ENCODE data around the gene ALOX5.
A peak's percentile ranks its signal among the peaks of the same experiment; 100 is the strongest.

The ALOX5 gene

DNA sequence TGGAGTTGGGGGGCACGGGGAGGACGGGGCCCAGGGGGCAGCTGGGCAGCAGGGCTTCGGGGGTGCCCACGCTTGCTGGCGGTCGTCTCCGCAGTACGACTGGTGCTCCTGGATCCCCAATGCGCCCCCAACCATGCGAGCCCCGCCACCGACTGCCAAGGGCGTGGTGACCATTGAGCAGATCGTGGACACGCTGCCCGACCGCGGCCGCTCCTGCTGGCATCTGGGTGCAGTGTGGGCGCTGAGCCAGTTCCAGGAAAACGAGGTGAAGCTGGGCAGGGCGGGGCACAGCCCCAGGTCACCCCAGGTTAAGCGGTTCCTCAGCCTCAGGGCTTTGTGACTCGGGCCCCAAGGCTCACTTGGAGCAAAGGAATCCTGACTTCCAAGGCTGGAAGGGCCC, 70.0 kb downstream of the ALOX5 start:
- no peak for DNase-seq

DNA sequence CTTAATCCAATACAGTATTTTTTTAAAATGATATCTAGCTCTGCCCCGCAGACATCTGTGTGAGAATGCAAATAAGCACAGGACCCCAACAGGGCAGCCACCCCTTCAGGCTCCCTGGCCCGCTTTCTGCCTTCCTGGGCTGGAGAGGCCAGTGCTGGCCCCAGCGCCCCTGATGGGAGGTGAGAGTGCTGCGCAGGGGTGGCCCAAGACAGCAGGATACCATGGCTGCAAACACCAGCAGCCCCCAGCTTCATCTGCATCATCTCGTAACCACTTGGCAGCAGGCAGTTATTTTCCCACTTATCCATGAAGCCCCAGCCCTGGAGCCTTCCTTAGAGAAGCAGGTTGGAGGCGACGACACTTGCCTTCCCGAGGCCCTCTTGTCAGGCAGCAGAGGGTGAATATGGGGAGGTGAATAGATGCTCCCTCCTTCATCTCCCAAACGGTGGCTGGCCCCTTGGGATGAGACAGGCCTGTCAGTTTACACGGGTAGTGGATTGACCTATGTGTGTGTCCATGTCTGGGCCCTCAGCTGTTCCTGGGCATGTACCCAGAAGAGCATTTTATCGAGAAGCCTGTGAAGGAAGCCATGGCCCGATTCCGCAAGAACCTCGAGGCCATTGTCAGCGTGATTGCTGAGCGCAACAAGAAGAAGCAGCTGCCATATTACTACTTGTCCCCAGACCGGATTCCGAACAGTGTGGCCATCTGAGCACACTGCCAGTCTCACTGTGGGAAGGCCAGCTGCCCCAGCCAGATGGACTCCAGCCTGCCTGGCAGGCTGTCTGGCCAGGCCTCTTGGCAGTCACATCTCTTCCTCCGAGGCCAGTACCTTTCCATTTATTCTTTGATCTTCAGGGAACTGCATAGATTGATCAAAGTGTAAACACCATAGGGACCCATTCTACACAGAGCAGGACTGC, 71.2 kb downstream of the ALOX5 start:
- no peak for DNase-seq

DNA sequence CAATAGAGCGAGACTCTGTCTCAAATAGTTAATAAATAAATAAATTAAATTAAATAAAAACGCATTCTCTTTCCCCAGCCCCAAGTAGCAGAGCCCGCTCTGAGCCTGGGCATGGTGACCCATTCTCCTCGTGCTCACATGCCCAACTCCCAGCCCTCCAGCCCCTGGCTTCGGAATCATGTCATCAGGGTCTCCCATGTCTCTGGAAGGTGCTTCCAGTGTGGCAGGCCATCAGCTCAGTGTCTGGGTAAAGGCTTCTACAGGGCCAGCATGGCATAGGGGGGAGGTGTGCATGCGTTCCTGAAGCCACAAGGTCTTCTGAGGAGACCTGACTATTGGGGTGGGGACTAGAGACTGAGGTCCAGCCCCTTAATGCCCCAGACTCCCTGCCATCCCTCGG, 72.8 kb downstream of the ALOX5 start:
- no peak for DNase-seq

DNA sequence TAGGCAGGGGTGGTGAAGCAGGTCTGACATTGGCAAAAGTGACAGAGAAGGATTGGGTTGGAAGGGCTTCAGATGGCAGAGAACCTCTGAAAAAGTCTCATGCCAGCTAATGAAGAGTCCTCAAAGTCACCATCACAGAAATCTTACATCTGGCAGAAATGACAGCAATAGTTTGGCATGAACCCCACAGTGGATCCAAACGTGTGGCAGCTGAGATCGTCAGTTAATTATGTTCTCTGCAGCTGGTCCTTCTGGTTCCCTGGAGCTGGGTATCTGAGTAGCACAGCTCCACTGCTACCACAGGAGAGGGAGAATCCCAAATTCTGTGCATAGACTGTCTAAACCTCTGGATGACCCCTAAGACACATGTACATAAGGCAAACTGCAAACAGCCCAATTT, 73.4 kb downstream of the ALOX5 start:
- no peak for DNase-seq

DNA sequence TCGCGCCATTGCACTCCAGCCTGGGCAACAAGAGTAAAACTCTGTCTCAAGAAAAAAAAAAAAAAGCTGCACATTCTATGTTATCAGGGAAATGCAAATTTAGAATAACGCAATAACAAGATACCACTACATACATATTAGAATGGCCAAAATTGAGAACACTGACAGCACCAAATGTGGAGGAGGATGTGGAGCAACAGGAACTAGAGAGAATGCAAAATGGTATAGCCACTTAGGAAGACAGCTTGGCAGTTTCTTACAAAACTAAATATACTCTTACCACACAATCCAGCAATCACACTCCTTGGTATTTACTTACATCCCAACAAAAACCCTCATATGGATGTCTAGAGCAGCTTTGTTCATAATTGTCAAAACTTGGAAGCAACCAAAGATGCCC, 76.8 kb downstream of the ALOX5 start:
- no peak for DNase-seq

DNA sequence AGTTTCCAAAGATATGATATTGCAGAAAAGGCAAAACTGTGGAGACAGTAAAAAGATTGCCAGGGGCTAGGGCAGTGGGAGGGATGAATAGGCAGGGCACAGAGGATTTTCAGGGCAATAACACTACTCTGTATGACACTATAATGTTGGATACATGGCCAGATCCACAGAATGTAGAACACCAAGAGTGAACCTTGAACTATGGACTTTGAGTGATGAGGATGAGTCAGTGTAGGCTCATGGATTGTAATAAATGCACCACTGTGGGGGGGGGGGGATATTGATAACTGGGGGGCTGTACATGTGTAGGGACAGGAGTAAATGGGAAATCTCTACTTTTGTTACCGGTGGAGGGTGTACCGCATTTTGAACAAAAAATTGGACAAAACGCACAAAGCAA, 77.4 kb downstream of the ALOX5 start:
- no peak for DNase-seq

DNA sequence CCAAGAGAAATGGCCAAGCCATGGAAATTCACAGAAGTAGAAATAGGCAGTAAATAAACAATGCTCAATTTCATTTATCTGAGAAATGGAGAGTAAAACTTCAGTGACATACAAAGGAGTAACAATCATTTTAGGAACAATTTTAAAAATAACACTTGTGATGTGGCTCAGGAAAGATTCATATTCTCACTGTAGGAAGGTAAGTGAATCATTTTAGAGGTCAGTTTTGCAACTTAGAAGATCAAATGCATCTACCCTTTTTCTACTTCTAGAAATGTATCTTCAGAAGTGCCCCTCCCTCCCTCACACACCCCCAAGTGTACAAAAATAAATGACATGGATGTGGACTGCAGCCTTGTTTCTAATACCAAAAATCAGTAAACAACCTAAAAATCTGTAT, 78.3 kb downstream of the ALOX5 start:
- DNase-seq: no peak

DNA sequence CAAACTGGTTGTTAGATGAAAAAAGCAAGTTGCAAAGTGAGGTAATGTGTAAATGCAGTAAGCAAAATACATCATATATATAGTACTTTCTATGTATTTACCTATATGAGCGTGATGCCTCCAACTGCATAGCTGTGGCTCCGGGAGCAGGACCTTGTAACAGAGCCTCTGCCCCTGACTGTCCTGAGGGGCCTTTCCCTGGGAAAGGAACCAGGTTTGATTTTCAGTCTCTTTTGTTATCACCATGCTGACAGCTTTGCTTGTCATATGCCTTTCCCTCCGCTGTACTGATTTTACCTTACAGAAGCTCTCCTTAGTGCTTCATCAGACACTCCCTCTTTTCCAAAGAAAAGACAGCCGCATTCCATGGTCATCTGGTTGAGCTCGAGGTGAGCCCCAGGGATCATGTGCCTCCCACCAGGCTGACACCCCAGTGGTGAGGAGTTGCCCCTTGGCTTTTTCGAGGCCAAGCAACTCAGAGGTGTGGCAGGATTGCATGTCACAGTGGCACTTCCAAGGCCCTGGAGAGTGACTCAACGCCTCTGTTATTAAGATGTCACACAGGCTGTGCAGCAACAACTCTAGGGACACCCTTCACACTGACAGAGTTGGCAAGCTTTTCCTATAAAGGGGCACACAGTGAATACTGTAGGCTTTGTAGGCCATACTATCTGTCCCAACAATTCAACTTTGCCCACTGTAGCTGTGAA, 78.9 kb downstream of the ALOX5 start:
- DNase-seq: no peak

DNA sequence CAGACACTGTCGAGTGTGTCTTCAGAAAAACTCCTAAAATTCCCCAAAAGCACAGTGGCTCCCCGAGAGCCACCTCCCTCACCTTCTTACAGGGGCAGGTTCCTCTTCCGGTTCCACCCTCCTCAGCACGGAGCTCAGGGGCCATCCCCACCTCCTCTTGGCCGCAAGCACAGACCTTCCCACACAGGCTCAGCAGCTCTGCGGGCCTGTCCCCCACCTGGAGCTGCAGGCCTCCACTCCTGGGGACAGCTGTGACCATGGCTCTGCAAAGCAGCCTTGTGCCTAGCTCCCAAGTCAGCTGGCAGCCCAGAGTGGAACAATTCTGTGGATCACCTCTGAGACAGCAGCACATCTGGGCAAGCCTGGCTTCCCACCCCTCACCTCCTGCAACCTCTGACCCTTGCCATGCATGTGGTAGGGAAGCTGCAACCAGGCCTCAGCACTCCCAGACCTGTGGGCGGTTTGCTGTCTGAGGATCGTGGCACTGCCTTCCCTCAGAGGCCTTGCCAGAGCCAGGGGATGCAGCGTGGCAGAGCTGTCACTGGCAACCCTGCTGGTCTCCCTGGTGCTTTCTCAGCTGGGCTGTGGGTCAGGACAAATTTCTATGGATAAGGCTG, 79.7 kb downstream of the ALOX5 start:
- DNase-seq: no peak

DNA sequence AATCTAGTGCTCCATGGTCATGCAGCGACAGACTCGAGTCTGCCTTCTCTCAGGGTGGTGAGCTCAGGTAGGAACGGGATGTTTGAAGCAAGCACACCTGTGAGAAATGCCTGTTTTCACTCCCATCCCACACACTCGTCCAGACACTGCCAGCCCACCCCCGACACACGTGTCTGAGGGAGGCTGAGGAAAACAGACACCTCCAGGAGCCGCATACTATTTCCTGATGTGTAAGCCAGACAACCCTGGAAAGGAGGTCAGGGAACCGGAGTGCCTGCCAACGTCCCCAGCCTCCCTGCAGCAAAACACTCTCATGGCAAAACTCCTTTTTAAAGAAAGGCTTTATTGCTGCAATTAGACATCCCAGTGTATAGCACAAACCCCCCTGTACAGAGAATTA, 80.2 kb downstream of the ALOX5 start:
- DNase-seq: no peak

DNA sequence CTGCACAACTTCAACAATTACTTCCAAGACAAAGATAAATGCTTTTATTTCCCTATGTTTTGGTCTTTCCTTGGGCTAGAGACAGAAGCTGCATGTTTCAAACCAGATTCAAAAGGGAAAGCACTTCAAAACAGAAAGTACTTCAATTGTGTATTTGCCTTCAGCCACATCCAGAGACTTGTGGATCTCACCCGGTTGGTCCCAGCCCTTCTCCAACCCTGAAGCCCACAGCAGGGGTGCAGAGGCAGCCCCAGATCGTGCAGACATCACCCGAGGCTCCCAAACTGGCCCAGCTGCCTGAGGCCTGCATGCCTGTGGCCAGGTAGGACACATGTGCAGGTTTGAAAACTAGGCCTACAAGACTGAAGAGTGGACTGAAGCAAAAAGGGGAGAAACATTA, 80.8 kb downstream of the ALOX5 start:
- DNase-seq: no peak

DNA sequence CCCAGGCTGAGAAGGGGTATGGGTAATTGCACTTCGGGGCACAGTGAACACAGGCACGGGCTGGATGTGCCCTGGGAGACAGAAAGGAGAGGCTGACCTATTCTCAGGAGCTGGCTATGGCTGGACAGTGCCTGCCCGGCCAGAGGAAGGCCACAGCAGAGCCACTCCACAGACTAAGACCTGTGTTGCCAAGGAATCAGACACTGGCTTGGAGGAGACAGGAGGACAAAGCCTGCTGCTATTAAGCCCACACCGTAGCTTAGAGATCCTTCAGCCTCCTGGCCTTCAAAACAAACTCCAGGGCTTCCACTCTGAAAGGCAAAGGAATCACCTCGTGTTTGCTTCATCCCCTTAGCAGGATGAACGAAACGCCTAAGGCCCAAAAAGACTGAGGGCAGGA, 82.2 kb downstream of the ALOX5 start:
- no peak for DNase-seq

DNA sequence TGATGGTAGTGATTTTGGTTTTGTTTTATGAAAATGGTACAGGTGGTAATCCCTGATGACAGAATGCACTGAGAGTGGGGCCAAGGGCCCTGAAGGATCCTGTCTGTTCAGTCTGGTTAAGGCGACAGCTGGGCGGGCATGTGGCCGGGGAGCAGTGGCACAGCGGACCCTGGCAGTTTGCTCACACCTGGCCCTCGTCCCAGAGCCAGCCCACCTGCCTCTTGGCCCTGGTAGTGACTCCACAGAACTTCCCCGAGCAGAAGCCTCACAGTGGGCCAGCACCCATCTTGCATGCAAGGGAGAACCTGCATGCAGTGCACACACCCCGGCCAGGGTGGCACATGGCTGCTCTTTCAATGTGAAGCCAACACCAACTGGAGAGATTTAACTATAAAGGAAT, 82.8 kb downstream of the ALOX5 start:
- DNase-seq: no peak

DNA sequence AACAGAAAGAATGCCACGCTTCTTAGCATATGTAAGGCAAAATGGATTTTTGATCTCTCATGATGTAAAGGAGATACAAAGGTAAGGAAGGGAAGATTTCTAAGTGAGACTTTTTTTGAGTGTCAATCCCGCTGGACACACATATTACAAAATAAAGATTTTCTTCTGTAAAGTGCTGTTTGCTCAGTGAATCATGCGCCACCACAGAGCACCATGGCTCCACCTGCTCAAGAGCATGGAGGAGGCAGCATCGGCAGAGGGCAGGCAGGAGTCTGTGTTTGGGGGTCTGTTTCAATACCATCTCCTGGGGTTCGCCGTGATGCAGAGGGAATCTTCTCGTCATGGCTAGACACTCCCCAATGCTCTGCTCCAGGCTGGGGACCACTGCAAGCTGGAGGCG, 83.5 kb downstream of the ALOX5 start:
- DNase-seq: no peak

DNA sequence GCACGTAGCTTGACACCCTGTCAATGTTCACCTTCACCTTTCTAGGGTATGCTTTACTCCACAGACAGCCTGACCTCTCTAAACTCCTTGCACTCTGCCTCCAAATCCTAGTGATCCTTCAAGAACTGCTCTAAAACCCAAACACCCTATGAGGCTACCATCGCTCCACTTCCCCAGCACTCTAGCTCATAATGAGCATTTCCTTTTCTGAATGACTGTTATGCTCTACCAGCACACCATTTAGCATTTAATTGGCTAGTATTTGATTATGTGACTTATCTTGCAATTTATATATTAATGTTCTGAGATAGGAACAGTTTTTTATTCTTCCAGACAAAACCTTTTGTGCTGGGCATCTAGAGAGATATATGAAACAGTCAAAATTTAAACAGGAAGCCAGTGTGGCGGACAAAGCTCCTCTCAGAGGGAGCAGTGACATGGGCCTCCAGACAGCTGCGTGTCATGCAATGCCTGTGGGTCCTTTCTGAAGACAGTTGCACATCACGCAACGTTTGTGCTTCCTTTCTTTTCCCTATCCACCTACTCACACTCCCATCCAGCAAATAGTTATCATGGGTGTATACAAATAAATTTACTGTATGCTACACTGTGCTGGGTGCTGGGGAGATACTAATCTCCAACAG, 86.3 kb downstream of the ALOX5 start:
- DNase-seq: no peak

DNA sequence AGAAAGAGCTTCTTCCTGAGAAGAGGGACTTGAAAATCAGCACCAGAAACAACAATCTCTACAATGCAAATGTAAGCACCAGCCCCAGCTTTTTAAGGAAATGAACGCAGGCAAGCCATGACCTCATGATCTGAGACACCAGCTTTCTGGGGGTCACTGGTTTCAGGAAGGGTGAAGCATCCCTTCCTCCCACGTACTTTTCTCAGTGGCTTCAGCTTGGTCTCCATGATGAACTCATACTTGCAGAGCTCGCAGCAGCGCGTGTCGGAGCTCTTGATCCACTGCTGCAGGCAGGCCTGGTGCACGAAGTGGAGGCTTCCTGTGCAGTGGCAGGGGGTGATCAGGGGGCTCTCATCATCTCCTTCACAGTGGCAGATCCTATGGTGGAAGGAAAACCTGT, 87.0 kb downstream of the ALOX5 start:
- no peak for DNase-seq

DNA sequence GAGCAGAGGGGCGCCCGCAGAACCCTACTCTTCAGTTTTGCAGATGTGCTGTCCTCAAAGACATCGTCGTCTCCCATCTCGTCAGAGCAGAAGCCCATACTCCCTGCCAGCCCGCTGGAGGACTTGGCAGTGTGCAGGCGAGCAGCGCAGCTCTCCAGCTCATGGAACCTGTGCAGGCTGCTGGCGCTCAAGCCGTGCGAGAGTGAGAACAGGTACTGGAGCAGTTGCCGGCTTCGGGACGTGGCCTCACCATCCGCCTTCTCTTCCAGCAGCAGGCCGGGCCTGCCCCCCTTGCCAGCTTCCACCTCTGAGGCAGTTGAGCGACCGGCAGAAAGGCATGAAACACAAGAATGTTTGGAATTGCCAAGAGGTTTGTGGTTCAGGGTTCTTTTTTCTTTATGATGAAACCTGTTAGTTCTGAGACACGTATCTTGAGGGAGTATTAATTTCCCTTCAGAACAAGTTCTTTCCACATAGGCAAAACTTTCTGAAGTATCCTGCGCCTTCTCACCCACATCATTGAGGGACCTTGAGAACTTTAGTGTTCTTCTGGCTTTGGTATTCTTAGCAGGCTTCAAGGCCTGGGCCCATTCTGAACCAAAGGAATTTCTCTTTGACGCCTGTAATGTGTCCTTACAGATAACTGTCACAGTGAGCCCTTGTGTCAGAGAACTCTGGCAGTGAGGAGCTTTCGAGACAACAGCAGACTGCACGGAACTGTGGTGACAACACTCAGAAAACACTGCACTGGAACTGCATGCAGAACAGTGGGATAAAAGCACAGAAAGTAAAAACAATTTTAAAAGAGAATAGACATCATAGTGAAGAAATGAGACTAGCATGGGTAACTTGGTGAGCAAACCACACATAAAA, 89.5 kb downstream of the ALOX5 start:
- DNase-seq: no peak

DNA sequence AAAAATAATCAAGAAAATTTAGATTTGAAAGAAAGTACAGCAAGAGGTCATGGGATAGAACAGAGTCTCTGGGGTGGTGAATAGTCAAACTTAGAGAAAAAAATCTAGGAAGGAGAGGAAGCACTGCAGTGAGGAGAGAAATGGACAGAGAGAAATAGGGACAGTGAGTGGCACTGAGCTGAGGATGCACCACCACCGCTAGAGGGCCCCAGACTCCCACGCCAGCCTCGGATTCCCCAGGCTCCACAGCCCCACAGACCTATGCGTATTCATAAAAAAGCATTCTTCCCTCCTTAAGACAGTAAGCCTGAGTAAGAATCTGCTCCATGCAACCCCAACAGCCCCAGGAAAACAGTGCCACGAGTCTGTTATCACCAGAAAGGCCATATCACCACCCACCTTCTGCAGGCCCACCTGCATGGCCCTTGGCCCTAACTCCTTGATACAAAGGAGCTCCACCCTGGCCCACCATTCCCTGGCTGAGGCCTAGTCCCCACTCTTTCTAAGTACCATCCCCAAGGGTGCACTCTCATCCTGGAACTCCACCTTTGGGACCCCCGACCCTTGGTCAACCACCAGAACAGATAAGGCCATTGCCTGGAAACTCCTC, 91.0 kb downstream of the ALOX5 start:
- peak; percentile 86 for DNase-seq

DNA sequence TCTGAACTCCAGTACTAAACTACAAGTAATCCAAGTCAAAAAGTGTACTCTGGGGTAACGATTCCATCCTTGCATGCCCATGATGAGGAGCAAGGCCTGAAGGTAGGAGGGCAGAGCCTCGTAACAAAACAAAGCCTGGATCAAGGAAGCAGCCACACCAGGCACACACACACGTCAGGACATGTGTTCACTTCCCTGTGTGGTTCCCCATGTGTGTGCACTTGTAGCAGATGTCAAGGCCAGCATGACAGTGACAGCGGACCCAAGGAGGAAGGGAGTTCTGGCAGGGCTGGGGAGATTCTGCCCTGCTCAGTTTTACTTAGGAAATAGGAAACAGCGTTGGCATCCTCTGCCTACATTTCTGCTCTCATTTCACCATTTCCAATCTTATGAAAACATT, 92.8 kb downstream of the ALOX5 start:
- no peak for DNase-seq

DNA sequence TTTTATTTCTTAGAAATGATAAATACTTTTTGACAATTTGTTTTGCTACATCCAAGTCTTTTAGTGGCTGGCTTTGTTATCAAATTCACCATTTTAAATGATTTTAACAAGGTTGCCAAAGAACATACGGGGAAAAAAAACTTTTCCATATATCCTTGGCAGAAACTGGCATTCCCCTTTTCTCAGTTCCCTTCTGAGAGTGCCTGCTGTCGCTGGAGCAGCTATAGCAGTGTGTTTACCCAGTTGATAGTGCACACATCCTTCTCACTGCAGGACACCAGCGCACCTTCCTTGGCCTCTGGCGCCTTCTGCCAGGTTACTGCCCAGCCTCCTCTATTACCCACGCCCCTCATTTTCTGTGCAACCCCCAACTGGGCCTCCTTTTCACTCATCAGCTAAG, 94.1 kb downstream of the ALOX5 start:
- DNase-seq: no peak

DNA sequence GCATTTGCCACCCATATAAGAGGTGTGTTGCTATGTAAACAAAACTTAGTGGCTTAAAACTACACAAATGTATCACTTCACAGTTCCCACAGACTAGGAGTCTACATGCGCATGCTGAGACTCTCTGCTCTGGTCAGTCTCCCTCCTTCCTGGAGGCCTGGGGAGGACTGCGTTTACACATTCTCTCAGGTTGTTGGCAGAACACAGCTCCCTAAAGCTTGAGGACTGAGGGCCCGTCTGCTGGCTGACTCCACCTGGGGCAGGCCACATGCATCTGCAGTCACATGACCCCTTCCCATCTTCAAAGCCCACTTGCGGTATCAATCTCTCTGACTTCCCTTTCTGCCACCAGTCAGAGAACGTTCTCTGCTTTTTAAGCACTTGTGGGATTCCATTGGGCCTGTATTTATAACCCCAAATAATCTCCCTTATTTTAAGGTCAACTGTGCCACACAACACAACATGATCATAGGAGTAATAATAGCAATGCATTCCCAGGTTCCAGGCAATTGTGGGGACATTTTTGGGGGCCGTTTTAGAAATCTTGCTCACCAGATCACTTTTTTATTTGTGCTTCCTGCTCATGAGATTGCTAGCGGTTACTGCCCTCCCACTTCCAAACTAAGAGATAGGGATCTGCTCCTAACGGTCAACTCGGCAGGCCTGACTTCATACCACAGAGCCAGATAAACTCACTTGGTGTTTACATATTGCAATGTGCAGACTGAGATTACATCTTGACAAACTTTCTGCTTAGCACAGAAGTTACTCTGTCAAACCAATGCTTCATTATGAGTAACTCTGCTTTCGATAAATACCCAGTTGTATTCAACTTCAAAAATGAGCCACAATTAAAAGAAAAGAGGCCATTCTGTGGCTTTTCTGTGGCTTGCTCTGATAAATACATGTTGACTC, 96.3 kb downstream of the ALOX5 start:
- peak; percentile 98 for DNase-seq

Measured in hematopoietic multipotent progenitor cell treated with erythropoietin and hydrocortisone succinate and interleukin-3 and kit ligand, for 8 days (in vitro differentiated cells).